GM12878 (cell line): Measurements from ENCODE around the gene CHAF1A.

Source experiments
- CTCF ChIP-seq, 3 experiments: IDR thresholded peaks in 2 of 3; conservative IDR thresholded peaks in 1 of 3; 2 replicates each; pipeline ENCODE4 v1.5.1; 2011; ENCODE audit warnings: low read depth in 3 of 3, low read length in 3 of 3, mild to moderate bottlenecking in 3 of 3, control low read depth in 2 of 3, moderate library complexity in 2 of 3, inconsistent platforms in 1 of 3, mixed read lengths in 1 of 3; ENCODE audit not compliant: control insufficient read depth in 2 of 3, insufficient read depth in 1 of 3; ENCODE audit errors: extremely low read depth in 1 of 3
- E2F4 ChIP-seq: IDR thresholded peaks from 2 replicates; pipeline ENCODE4 v1.6.1; 2012; ENCODE audit warnings: low read depth, low read length, improper control_type of control experiment
- EZH2 ChIP-seq: IDR thresholded peaks from 2 replicates; pipeline ENCODE4 v1.6.1; 2012; ENCODE audit warnings: low read depth, mild to moderate bottlenecking, control low read depth, inconsistent platforms, low read length, borderline replicate concordance; ENCODE audit not compliant: control insufficient read depth
- IRF3 ChIP-seq: fragments of 450-650 bp; IDR thresholded peaks from 2 replicates; pipeline ENCODE4 v1.6.1; 2014; ENCODE audit warnings: mild to moderate bottlenecking
- NFXL1 ChIP-seq: fragments of 450-650 bp; IDR thresholded peaks from 2 replicates; pipeline ENCODE4 v1.6.1; 2017; ENCODE audit warnings: antibody characterized with exemption, mild to moderate bottlenecking, borderline replicate concordance
- NR2C2 ChIP-seq: IDR thresholded peaks from 2 replicates; pipeline ENCODE4 v1.6.1; 2011; ENCODE audit warnings: borderline replicate concordance, low read depth; ENCODE audit not compliant: control insufficient read depth, insufficient read length
- RFX5 ChIP-seq: IDR thresholded peaks from 2 replicates; pipeline ENCODE4 v1.6.1; 2011; ENCODE audit warnings: low read depth, low read length, improper control_type of control experiment
- SMC3 ChIP-seq: IDR thresholded peaks from 2 replicates; pipeline ENCODE4 v1.6.1; 2011; ENCODE audit warnings: low read length, improper control_type of control experiment, borderline replicate concordance
- TAF1 ChIP-seq: IDR thresholded peaks from 2 replicates; pipeline ENCODE4 v1.6.1; 2011; ENCODE audit warnings: mild to moderate bottlenecking, low read depth, low read length, borderline replicate concordance
- ZNF217 ChIP-seq: fragments of 450-650 bp; IDR thresholded peaks from 2 replicates; pipeline ENCODE4 v1.6.1; 2017; ENCODE audit warnings: antibody characterized with exemption, mild to moderate bottlenecking

- no peak for TF ChIP-seq NFXL1
- TF ChIP-seq E2F4: no peak
- TF ChIP-seq EZH2: no peak
- no peak for TF ChIP-seq IRF3
- no peak for TF ChIP-seq CTCF (IDR thresholded peaks at IDR 0.05 in 2 of 3, conservative IDR thresholded peaks at IDR 0.05 in 1 of 3; ENCODE audit: control insufficient read depth in 2 of 3, extremely low read depth in 1 of 3, insufficient read depth in 1 of 3, low read depth in 3 of 3, low read length in 3 of 3)
- TF ChIP-seq SMC3: no peak
- no peak for TF ChIP-seq TAF1
- no peak for TF ChIP-seq RFX5
- TF ChIP-seq NR2C2: no peak
- no peak for TF ChIP-seq ZNF217
Observed at GRCh38 chr19:4373601-4374497, 28.6 kb upstream of the CHAF1A start.
